Skeletal muscle cell (primary cell): ENCODE measurements around the gene SRC.

Experiments
- DNase-seq: peaks from one replicate; pipeline ENCODE4 v3.0.0-alpha.2; 2010; ENCODE audit warnings: low read depth
- H3K4me3 ChIP-seq: 2 replicates; pipeline ENCODE4 v1.5.1; 2011; ENCODE audit warnings: low read depth, mild to moderate bottlenecking, control low read depth, low read length, moderate library complexity

The SRC gene

DNA sequence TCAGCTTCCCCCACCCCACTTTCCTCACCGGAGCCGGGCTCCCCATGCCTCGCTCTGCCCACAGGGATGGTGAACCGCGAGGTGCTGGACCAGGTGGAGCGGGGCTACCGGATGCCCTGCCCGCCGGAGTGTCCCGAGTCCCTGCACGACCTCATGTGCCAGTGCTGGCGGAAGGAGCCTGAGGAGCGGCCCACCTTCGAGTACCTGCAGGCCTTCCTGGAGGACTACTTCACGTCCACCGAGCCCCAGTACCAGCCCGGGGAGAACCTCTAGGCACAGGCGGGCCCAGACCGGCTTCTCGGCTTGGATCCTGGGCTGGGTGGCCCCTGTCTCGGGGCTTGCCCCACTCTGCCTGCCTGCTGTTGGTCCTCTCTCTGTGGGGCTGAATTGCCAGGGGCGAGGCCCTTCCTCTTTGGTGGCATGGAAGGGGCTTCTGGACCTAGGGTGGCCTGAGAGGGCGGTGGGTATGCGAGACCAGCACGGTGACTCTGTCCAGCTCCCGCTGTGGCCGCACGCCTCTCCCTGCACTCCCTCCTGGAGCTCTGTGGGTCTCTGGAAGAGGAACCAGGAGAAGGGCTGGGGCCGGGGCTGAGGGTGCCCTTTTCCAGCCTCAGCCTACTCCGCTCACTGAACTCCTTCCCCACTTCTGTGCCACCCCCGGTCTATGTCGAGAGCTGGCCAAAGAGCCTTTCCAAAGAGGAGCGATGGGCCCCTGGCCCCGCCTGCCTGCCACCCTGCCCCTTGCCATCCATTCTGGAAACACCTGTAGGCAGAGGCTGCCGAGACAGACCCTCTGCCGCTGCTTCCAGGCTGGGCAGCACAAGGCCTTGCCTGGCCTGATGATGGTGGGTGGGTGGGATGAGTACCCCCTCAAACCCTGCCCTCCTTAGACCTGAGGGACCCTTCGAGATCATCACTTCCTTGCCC lies 57.4 kb downstream of the SRC start:
- H3K4me3 ChIP-seq, result no peak overlapping the region
- no peak for DNase-seq

DNA sequence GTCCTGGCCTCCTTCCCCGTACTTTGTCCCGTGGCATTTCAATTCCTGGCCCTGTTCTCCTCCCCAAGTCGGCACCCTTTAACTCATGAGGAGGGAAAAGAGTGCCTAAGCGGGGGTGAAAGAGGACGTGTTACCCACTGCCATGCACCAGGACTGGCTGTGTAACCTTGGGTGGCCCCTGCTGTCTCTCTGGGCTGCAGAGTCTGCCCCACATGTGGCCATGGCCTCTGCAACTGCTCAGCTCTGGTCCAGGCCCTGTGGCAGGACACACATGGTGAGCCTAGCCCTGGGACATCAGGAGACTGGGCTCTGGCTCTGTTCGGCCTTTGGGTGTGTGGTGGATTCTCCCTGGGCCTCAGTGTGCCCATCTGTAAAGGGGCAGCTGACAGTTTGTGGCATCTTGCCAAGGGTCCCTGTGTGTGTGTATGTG lies 58.5 kb downstream of the SRC start:
- H3K4me3 ChIP-seq, result no peak overlapping the region
- no peak for DNase-seq

DNA sequence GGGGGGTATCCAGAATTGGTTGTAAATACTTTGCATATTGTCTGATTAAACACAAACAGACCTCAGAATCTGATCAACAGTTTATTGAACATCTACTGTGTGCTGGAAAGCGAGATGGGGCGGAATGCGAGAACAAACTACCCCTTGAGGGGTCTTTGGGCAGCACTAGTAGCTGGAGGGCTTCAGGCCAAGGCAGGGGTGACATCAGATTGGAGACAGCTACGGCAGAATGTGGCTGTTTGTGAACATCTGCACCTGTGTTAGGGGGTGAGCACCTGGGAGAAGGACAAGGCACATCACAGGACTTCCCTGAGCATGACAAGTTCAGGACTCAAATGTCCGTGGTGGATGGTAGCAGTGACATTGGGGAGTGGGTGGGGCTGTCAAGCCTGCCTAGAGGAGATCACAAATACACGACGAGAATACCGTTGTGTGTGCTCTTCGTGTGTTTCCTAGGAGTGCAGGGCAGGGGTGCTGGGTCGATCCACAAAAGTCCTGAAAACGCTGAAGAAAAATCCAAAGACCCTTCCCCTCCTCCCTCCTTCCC lies 59.5 kb downstream of the SRC start:
- no peak overlapping the region for H3K4me3 ChIP-seq
- no peak for DNase-seq

DNA sequence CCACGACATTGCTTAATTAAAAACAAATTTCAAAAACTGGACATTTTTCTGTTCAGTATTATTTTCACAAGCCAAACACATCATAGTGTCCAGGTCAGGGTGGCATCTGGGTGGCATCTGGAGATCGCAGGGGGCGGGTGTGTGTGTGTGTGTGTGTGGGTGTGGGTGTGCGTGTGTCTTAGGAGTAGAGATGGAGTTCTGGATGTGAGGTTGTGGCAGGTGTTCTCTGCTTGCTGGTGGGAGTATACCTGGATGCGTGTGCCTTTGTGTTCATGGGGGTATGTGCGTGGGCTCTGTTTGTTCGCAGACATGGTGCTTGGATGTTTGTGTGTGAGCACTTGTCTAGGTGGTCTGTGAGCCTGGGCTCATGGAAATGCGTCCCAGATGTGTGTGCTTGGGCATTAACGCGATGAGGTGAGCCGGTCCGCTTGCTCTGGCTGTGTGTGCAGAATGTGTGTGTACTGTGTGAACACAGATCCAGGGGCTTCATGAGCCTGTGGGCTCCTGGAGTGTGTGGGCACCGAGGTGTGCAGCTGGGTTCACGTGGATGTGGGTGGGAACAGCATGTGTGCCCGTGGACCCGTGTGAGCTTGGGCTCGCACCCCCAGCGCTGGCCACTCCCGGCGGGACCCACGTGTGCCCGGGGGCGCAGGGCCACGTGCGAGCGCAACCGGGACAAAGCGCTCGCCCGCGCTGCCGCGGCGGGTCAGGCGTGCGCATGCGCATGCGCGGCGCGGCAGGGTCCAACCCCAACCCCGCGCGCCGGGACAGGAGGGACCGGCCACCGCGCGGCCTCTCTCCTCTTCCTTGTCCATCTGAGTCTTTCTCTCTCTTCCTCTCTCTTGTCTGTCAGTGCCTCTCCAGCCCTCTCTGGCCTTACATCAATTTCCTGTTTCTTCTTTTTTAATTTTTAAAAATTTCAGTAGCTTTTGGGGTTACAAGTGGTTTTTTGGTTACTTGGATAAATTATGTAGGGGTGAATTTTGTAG lies 60.4 kb downstream of the SRC start:
- peak overlapping the region; percentile 40 for H3K4me3 ChIP-seq
- DNase-seq, result no peak

DNA sequence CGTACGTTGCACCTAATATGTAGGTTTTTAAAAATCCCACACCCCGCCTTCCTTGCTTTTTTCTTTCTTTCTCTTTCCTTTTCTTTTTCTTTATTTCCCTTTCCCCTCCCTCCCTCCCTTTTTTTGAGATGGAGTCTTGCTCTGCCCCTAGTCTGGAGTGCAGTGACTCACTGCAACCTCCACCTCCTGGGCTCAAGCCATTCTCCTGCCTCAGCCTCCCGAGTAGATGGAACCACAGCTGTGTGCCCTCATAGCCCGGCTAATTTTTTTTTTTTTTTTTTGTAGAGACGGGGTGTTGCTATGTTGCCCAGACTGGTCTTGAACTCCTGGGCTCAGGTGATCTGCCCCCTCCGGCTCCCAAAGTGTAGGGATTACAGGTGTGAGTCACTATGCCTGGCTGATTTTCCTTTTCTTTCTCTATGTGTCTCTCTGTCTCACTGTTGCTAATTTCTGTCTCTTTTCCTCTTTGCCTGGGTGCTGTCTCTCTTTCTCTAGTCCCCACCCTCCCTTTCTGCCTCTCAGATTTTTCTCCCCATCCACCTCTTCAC lies 61.2 kb downstream of the SRC start:
- DNase-seq, result no peak
- peak overlapping the region; percentile 40 for H3K4me3 ChIP-seq

DNA sequence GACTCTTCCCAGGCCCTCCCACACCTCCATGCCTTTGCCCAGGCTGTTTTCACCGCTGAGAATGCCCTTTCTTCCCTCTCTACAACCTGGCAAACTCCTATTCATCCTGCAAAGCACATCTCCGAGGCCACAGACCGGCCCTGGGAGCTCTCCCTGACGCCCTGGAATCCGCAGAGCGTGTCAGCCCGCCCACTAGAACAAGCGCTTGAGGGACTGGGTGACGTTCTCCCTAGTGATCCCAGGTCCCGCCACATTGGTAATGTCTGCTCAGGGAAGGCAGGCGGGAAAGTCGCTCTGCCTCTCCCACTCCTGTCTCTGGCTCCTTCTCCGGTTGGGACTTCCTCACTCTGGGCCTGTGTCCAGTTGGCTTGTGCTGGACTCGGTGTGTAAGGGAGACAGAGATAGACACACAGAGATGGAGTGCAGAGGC lies 61.6 kb downstream of the SRC start:
- H3K4me3 ChIP-seq, result no peak overlapping the region
- DNase-seq, result no peak

DNA sequence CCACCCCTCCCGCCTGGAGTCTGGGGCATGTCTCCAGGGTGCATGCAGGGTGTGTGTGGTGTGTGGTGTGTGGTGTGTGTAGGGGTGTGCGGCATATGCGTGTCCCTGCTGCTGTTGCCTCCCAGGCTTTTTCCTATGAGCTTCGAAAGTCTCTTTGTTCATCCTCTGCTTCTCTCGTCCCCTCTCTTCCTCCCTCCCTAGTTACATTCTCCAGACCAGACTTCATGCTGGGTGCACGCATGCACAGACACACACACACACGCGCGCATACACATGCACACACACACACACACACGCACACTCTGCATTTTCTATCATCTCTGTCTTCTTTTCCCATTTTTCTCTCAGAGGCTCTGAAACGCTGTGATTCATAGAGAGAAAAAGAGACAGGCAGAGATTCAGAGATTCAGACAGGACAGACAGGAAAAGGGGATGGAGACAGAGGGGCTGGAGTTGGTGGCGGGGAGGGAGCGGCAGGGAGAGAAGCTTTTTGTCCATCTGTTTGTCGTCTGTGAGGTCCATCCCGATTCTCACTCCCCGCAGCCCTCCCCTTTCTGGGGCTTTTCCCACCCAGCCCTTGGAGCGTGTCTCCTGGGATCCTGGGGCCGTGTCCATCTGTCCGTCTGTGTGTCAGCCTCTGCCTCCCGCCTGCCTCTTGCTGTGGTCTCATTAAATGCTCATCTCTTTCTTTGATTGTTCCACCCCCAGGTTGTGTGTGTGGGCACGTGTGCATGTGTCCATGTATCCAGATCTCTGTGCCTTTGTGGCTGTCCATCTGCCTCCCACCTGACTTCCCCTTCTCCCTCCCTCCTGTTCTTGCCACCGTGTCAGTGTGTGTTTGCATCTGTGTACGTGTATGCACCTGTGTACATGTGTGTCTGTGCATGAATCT lies 62.6 kb downstream of the SRC start:
- H3K4me3 ChIP-seq, result no peak overlapping the region
- DNase-seq, result no peak

DNA sequence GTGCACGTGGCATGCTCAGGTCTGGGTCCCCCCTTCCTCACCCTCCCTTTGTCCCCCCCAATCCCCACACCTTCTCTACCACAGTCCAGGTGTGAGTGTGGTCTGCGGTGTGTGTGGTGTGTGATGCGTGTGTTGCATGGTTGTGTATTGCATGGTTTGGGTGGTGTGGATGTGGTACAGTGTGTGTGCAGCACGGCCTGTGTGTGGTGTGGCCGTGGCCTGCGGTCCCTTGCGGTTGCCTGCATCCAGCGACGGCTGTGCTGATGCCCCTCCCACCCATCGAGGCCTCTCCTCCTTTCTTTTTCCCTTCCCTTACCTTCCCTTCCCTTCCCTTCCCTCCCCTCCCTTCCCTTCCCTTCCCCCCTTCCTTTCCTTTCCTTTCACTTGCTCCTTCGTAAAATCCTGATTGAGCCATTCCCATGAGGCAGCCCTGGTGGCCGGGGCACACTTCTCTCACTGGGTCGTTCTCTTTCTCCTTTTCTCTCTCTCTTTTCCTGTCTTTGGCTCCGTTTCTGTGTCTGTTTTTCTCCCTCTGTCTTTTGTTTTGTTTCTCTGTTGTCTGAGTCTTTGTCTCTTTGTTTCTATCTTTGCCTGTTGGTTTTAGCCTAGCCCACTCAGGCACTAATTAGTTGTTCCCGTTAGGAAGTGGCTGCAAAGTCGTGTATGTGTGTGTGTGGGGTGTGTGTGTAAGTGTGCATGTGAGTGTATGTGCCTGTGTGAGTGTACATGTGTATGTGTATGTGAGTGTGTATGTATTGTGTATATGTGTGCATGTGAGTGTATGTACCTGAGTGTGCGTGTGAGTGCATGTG lies 65.7 kb downstream of the SRC start:
- H3K4me3 ChIP-seq, result peak overlapping the region; percentile 38

DNA sequence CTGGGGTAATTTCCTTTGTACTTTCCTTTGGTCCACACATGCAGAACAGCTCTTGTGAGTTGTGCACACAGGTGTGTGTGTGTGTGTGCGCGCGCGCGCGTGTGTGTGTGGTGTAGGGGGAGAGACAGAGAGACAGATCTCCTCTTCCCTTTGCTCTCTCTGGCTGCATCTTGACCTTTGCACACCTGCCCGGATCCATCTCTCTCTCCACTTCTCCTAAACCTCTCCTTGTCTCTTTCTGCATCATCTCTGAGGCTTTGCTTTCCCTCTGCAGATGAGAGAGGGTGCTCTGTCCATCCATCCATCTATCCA lies 67.0 kb downstream of the SRC start:
- no peak for DNase-seq
- H3K4me3 ChIP-seq, result no peak overlapping the region

More for the DNA sequence above, 65.7 kb downstream of the SRC start:
- no peak for DNase-seq

DNA sequence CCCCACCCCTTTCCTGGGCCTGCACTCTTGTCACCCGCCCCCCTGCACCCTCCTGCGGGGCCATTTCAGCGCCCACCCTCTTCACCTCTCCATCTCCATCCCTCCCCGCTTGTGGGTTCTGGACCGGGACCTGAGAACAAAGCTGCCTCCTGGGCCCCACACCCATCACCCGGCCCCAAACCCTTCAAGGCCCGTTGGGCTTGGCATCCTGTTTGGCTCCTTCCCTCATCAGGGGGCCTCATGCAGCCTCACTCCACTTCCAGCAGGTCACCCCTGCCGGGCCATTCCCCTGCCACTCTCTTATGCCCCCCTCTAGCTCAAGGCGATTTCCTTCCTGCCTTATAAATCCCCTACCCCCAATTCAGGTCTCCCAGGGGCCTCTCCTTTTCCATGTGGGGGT lies 67.4 kb downstream of the SRC start:
- H3K4me3 ChIP-seq, result no peak overlapping the region
- no peak for DNase-seq

DNA sequence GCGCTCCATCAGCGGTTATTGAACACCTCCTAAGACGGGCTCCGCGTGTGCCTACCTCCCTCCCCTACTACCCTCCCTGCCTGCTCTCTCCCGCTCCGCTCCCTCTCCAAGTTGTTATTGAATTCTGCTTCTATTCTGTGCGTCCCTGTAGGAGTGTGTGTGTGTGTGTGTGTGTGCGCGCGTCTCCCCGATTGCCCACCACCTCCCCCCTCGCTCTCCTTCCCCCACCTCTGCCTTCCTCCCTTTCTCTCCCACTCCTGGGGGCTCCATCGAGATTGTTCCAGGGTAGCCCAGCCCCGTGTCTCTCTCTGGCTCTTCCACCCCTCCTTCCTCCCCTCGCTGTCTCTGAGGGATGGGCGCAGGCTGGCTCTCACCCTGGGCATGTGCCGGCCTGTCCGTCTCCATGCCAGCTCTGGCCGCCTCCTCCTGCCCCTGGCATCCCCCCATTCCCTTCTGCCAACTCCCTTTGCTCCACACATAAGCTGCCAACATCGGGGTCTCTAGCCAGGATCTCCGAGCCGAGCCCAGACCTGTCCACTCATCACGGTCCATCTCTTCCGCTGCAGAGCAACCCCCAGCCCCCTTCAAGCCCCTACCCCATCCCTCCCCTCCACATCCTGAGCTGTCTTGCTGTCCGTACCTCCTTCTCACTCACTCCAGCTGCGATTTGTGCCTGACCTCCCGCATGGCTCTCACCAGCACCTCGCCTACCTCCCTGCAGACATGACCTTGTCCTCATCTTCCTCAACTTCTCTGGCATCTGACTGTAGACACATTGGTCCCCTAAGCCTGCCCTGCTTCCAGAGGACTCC lies 68.5 kb downstream of the SRC start:
- no peak overlapping the region for H3K4me3 ChIP-seq
- DNase-seq, result no peak

DNA sequence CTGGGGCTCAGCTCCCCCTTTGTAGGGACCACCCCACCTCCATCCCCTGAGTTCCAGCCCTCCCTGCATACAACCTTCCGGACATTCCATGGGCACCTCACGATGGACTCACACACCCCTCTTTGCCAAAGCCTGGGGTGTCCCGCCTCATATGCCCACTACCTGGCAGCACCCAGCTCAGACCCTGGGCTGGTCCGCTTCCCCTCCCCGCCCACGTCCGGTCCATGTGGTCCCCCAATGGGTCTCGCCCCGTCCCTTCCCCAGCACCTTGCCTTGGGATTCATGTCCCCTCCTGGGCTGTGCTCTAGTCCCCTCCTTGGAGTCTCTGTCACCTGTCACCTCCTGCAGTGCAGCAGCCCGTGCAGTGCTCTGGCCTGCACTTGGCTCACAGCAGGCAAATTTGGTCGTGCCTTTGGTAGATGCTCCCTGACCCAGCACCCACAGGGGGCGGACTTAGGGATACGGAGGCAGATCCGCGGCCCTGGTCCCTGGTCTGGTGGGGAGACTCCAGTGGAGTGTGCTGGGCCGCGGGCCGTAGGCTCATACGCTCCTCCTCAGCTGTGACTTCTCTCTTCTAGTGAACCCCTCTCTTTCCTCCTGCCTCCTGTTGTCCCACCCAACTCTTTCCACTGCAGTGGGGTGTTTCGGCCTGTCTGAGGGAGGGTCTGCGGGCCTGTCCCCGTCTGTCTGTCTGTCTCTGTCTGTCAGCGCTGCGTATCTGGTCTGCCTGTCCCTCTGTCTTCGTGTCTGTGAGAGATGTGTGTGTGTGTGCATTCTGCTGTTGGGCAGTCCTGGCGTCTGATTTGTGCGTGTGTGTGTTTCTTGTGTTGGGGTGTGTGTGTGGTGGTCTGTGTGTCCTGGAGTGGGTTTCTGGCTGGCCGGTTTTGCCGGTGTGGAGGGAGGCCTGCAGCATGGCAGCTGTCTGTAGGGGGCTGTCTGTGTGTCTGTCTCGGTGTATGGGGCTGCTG lies 69.5 kb downstream of the SRC start:
- no peak for DNase-seq
- H3K4me3 ChIP-seq, result no peak overlapping the region

DNA sequence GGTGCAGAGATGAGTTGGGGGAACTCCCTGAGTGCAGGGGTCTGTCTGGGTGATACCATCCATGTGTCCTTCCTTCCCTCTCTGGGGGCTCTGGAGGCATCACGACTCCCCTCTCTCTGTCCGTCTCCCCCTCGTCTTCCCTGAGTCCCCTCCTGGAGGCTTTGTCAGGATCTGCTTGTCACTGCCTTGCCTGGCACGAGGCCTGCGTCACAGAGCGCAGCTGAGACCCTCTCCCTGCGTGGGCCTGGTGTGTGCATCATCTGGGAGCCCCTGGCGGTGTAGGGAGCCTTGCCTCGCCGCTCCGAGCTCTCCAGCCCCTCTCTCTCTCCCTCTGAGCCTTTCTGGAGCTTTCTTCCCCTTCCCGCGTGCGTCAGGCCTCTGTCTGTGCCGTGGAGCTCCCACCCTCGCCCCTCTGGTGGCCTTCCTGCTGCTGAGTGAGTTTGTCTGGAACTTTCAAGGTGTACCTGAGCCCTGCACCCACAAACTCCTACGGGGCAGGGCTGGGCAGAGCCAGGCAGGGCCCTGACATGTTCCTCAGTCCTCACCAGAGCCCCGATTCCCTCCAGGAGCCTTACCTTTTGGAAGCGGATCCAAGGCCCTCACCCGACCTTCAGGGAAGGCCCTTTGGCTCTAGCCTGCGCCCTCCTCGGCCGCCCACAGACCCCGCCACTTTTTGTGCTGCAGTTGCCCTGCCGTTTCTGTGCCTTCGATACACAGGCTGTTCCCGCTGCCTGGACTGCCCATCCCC lies 70.3 kb downstream of the SRC start:
- DNase-seq, result no peak
- H3K4me3 ChIP-seq, result no peak overlapping the region

DNA sequence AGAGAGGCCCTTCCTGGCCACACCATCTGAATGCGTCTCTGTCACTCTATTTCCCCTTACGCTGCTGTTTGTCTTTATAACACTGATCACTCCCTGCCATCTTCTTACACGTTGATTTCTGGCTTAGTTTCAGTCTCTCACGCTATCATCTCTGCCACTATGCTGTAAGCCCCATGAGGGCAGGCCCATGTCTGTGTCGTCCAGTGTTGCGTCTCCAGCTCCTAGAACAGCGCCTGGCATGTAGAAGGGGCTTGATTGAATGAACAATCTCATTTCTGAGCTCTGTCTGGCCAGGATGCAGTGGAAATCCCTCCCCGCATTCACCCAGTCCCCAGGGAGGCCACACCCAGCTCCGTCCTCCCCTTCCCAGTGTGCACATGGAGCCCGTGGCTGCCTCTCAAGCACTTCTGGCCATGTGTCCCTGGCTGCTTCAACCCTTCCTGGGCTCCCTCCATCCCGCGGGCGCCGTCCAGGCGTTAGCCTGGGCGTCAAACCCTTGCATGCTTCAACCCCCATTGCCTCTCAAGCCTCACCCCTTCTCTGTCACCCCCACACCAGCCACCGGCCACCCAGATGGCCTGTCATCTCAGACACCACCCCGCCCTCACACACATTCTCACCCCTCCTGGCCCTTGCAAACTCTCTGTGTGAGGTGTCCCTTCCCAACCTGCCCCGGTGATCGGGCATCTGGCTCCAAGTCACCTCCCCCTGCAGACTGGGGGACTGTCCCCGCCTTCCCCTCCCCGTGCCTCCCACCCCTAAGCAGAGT lies 71.1 kb downstream of the SRC start:
- DNase-seq, result no peak
- no peak overlapping the region for H3K4me3 ChIP-seq
